ENCODE measurements around the gene AGBL1.

DNA sequence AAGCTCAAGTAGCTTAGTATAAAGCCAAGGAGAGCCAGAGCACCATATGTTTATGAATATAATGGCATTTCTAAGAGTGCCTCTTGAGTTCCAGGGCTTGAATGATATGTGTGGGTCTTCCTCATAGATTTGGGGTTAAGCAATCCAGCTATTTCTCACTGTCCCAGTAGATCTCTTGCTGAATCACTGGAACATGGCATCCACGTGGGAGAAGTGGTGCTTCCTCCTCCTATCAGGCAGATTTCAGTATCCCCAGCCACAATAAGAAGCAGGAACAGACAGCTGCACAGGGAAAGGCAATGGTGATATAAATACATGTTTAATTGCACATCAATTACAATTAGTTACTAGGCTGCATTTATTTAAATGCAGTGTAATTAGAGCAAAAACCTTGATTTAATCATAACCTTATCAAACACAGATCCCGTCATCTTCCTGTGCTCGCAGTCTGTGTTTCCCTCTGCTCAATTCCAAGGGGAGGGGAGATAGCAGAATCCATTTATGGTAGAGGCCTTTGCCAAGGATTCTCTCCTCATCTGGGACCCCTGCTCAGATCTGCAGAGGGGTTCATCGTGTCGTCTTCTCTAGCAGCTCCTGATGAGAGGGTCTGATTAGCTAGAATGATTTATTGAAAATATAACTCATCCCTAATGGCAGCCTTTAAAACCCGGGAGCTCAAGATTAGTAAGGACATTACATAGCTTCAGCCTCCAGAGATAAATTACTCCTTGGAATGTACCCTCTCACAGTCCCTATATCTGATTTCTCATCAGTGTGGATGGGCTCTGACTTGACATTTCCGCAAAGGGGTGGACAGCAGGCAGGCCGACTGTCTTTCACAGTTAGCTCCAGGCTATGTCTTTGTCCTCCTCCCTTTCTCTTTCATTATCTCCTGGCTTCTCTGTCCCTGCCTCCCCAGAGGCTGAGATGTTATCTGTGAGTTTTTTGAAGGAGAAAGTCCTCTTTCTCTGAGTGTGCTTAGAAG lies 775.9 kb downstream of the AGBL1 start:
- no peak for TF ChIP-seq POLR2A (IDR thresholded peaks at IDR 0.05; ENCODE audit: low read depth, low read length)
- no peak for TF ChIP-seq POLR2AphosphoS5 (IDR thresholded peaks at IDR 0.05; ENCODE audit: low read depth, low read length)

All from GM12892 (cell line).